GM12892 (cell line): ENCODE results near the gene PRDM16.

Experiments
- DNase-seq: peaks from one replicate; pipeline ENCODE4 v3.0.0; 2011; ENCODE audit not compliant: insufficient read length
- FAIRE-seq: peaks from 2 replicates; lab custom pipeline; 2011; peaks lifted over from hg19 to GRCh38; lab: Jason Lieb, UNC
- POLR2A ChIP-seq: IDR thresholded peaks from 2 replicates; pipeline ENCODE4 v1.6.1; 2011; ENCODE audit warnings: low read depth, low read length, control low read depth
- POLR2AphosphoS5 ChIP-seq: IDR thresholded peaks from 2 replicates; pipeline ENCODE4 v1.6.1; 2011; ENCODE audit warnings: low read depth, low read length, control low read depth
- TAF1 ChIP-seq: IDR thresholded peaks from 2 replicates; pipeline ENCODE4 v1.6.1; 2011; ENCODE audit warnings: low read depth, mild to moderate bottlenecking, control low read depth, low read length, borderline replicate concordance

Gene PRDM16

GRCh38 chr1:3479511-3480368 is 410.7 kb downstream of the PRDM16 start:
- DNase-seq (no peak), FAIRE-seq (no peak)
- TF ChIP-seq TAF1, result no peak
- no peak for TF ChIP-seq POLR2A
- TF ChIP-seq POLR2AphosphoS5, result no peak

GRCh38 chr1:3480369-3480719 is 411.3 kb downstream of the PRDM16 start:
- DNase-seq (no peak), FAIRE-seq (no peak)
- TF ChIP-seq POLR2A (no peak), TAF1 (no peak), POLR2AphosphoS5 (no peak)

GRCh38 chr1:3481046-3481445 is 412.0 kb downstream of the PRDM16 start:
- FAIRE-seq, result no peak
- no peak for DNase-seq
- TF ChIP-seq POLR2A (no peak), POLR2AphosphoS5 (no peak), TAF1 (no peak)

- DNase-seq, result no peak
- FAIRE-seq, result no peak
- TF ChIP-seq POLR2A (no peak), POLR2AphosphoS5 (no peak), TAF1 (no peak)
These were observed 412.9 kb downstream of the PRDM16 start for GRCh38 chr1:3481836-3482375.

- no peak for FAIRE-seq
- no peak for TF ChIP-seq TAF1
- peak; percentile 66 for DNase-seq
These were observed 413.4 kb downstream of the PRDM16 start for GRCh38 chr1:3482378-3482849.

GRCh38 chr1:3483380-3483779 is 414.4 kb downstream of the PRDM16 start:
- no peak for DNase-seq
- no peak for TF ChIP-seq TAF1
- no peak for TF ChIP-seq POLR2AphosphoS5
- TF ChIP-seq POLR2A, result no peak
- no peak for FAIRE-seq

- DNase-seq (peak; percentile 82), FAIRE-seq (no peak)
- no peak for TF ChIP-seq POLR2A
These were observed 414.9 kb downstream of the PRDM16 start for GRCh38 chr1:3483801-3484444.

- FAIRE-seq (no peak), DNase-seq (no peak)
- TF ChIP-seq POLR2AphosphoS5 (no peak), POLR2A (no peak), TAF1 (no peak)
These were observed 416.0 kb downstream of the PRDM16 start for GRCh38 chr1:3485016-3485415.
